Activated effector memory CD4-positive, alpha-beta T cell treated with Interleukin-2 at 50 U/mL for 16 hours (primary cell): Measurements from ENCODE around the gene WSCD2.
"Not testable (repeated sequence)": the region's sequence is repeated elsewhere in the genome, so short reads cannot be mapped to it uniquely, and the experiment has no call there.

Experiments used
- DNase-seq: peaks from one replicate; pipeline ENCODE4 v3.0.0-alpha.2; 2020

WSCD2 gene

DNA sequence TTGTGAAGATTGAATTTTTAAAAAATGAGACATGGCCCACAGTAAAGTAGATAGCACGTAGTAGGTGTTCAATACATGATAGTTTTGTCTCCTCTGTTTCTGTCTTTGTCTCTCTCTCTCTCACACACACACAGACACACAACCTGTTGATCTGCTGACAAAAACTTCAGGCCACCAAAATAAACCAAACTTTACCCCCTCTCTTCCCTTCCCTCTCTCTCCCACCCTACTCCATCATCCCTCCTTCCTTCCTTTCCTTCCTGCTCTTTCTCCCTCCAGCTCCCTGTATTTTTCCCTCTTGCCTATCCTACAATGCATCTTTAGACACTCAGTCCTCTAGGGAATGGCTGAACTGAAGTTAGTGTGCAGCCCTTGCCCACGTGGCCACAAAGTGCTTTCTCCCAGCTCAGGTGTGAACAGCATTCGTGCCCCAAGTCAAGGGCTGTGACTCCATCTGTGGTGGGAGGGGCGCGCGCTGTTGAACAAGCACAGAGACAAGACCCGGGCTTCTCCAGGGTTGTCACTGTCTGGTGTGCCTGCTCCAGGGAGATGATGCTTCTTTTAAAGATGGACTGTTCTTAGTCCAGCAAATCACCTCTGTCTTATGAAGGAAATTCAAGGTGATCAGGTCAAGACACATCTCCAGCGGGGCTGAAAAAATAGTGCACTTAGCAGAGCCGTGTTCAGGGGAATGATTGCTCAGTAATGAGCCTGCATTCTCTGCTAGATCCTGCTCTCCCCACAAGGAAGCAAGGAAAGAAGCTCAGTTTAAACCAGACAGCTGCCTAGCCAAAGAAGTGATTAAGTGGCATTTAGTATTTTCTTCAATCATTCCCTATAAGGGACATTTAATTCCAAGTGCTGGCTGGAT lies 75.3 kb downstream of the WSCD2 start:
- no peak for DNase-seq

- no peak for DNase-seq
Observed at GRCh38 chr12:108205864-108206263, 76.8 kb downstream of the WSCD2 start.

GRCh38 chr12:108207791-108208730 lies 79.0 kb downstream of the WSCD2 start:
- DNase-seq = no peak

GRCh38 chr12:108210001-108210400 lies 80.9 kb downstream of the WSCD2 start:
- DNase-seq = no peak

DNA sequence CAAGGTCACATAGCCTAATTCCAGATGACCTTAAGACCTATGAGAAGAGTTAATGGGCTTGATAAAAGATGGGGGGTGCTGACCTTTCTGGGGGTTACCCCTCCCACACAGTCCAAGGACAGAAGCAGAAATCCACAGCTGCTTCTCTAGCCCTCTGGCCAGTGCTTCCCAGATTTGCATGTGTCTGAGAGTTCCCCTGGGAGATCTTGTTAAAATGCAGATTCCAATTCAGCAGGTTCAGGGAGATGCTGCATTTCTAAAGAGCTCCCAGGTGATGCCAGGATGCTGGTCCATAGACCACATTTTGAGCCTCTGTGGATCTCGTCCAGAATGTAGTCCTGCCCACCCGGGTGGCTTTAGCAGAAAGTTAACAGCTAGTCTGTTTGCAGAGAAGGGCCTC lies 82.1 kb downstream of the WSCD2 start:
- no peak for DNase-seq

DNA sequence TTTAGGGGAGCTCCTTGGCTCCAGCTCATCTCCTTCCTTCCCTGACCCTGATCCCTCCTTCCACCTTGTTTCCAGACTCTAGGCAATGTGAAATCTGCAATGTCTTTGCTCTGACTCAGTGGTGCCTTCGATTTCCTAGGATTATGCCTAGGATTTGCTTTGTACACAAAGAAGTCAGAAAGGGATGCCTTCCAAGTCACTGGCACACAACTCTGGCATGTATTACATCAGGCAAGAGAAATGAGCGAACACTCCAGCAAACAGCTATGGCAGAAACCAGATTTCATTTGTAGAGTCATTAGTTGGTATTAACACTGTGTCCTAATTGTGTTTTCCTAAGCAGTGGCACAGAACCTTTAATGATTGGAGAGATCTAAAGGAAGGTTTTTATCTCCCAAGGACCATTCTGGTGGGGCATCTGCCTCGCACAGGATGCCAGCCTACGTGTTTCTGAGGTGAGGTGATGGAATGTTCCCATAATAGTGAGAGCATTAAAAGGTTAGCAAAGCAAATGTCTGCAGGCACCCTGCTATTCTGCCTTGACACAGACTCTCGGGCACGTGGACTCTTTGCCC lies 84.9 kb downstream of the WSCD2 start:
- DNase-seq = no peak

DNA sequence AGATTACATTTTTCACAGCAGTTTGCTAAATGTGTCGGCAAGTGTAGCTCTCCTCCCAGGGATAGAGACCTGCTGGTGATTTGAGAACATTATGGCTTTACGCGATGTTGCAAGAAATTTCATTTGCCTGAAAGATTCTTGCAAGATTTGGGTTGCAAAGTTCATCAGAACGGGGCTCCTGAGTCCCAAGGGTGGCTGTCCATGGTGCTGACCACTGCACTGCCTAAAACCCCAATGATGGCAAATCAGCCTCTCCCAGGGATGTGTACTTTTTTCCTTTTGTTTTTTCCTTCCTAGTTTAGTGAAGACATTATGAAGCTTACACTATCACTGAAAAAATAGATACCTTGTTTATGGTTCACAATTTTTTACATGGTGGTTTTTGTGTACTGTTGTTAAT lies 85.4 kb downstream of the WSCD2 start:
- DNase-seq = no peak

- DNase-seq = no peak
Observed at GRCh38 chr12:108215458-108215857, 86.4 kb downstream of the WSCD2 start.

GRCh38 chr12:108218921-108219320 lies 89.8 kb downstream of the WSCD2 start:
- no peak for DNase-seq

- DNase-seq = not testable (repeated sequence)
Observed at GRCh38 chr12:108225101-108225500, 96.0 kb downstream of the WSCD2 start.

DNA sequence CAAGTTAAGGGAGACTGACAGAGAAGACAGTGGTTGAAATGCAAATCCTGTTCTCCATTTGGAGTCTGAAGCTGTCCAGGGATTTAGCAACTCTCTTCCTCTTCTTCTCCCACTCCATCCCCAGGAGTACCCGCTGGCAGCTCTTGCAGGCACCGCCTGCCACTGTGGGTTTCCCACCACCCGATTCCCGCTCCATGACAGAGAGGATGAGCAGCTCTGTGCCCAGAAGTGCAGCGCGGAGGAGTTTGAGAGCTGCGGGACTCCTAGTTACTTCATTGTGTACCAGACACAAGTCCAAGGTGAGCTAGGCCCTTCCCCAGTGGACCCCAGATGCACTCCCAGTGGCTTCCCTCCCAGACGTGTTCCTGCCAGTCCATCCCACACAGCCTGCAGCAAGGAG lies 97.8 kb downstream of the WSCD2 start:
- DNase-seq = no peak

DNA sequence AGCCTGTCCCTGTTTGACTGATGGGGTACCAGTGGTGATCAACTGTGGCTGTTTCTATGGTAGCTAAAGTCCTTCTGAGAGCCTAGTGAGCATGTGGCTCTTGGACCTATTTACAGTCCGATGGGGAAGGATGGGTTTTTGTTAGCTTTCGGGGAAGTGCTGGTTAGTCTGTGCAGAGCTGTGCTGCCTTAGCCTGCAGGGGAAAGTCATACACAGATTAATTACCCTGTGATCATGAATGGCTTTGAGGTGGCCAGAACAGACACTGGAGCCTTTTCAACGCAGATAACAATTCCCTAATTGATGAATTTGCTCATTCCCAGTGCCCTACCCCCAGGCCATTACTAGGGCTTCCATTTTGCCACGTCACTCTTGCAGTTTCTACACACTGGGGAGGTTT lies 99.7 kb downstream of the WSCD2 start:
- no peak for DNase-seq

DNA sequence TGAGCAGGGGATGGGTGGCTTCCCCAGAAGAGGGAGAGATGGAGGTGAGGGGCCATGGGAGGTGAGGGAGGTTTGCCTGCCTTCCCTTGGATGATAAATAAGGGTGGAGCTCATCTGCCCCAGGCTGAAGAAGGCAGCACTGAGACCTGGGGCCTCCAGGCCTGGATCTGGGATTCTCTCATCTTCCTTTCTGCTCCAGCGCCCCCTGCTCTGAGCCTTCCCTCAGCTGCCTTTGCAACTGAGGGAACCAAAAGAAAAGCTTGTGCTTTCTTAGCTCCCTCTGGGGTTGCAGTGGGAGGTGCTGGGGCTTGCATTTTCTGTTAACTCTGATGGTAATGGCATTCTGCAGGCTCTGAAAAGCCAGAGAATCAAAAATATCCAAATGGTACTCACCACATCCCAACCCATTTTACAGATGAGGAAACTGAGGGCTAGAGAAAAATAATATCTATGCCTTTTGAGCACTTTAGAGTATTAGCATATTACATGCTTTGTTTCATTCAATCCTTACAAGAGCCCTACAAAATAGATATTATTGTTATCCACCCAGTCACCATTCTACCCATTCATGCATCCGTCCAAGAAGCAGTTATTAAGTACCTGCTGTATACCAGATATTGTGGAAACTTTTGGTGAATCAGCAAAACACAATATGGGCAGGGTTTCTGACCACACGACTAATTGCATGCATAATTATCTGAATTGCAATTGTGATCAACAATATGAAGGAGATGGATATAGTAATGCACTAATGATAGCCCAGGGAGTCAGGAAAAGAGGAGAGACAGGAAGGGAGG lies 102.2 kb downstream of the WSCD2 start:
- DNase-seq = no peak

DNA sequence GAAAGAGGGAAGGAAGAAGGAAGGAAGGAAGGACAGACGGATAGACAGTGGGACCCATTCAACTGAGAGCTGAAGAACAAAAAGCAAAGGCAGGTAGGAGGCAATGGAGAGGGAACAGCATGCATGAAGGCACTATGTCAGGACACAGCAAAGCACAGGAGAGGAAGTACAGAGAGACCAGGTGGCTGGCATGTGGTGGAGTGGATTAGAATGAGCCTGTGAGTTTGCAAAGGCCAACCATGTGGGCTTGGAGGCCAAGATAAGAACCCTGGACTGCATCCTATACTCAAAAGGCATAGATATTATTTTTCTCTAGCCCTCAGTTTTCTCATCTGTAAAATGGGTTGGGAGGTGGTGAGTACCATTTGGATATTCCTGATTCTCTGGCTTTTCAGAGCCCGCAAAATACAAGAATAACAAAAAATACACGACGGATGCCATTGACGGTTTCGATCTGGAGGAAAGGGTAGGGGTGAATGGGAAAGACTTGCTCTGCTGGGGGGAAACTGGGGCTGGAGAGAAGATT lies 102.9 kb downstream of the WSCD2 start:
- DNase-seq = no peak

- DNase-seq = no peak
Observed at GRCh38 chr12:108232565-108232964, 103.5 kb downstream of the WSCD2 start.

- no peak for DNase-seq
Observed at GRCh38 chr12:108234158-108234557, 105.1 kb downstream of the WSCD2 start.

GRCh38 chr12:108235197-108235984 lies 106.3 kb downstream of the WSCD2 start:
- no peak for DNase-seq

- no peak for DNase-seq
Observed at GRCh38 chr12:108235985-108236263, 106.8 kb downstream of the WSCD2 start.

DNA sequence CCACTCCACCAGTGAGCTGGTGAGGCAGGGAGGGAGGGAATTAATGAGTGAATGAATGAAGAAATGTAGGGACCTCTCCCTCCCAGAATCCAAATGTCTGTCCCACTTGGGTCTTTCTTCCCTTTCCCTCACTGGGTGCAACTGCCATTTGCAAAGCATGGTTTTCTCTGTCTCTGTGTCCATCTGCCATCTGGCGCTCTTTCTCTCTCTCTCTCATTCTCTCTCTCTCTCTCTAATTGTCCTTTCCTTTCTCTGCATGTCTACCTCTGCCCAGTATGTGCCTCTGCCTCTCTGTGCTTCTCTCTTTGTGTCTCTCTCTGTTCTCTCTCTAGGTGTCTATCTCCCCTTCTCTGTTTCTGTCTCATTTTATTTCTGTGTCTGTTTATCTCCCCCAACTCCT lies 107.3 kb downstream of the WSCD2 start:
- DNase-seq = no peak

- DNase-seq = no peak
Observed at GRCh38 chr12:108237272-108237671, 108.2 kb downstream of the WSCD2 start.

DNA sequence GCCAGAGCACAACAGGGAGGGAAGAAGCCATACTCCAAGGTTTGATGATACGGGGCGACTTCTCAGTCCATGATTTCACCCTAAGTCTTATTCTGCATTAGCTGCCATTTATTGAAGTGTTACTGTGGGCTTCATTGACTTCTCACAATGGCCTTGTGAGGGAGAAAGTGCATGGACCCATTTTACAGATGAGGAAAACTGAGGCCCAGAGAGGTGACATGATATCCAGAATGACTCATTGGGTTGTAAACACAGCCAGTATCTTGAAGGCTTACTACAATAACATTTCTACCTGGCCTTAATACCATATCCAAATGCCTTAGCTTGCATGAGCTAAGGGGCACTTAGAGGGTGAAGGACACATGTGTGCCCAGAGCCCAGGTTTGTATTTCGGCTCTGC lies 109.4 kb downstream of the WSCD2 start:
- no peak for DNase-seq

DNA sequence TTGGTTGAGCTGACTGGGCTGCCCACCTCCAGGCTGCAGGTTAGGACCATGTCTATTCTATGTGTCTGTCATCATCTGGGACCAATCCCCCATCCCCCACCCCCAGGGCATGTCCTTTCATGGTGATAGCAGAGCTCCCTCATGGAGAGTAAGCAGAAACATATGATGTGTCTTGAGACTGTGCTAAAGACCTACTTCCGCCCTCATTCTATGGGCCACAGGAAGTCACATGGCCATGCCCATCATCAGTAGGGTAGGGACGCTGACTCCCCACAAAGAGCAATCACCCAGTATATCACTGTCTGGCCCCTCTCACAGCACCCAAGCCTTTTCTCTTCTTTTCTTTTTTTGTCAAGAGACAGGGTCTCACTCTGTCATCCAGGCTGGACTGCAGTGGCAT lies 110.3 kb downstream of the WSCD2 start:
- no peak for DNase-seq
